PFSK-1 (cell line): Measurements from ENCODE around the gene GNA15.

Experiments
- POLR2AphosphoS5 ChIP-seq: IDR thresholded peaks from 2 replicates; pipeline ENCODE4 v1.6.1; 2012; ENCODE audit warnings: low read depth, mild to moderate bottlenecking, control low read depth, low read length, moderate library complexity
- SIN3A ChIP-seq: IDR thresholded peaks from 2 replicates; pipeline ENCODE4 v1.6.1; 2012; ENCODE audit warnings: mild to moderate bottlenecking, low read length, moderate library complexity, borderline replicate concordance; ENCODE audit not compliant: insufficient read depth
- TAF1 ChIP-seq: IDR thresholded peaks from 2 replicates; pipeline ENCODE4 v1.6.1; 2012; ENCODE audit warnings: low read length, control low read depth, borderline replicate concordance; ENCODE audit not compliant: insufficient read depth

GRCh38 chr19:3114811-3115210 is 21.0 kb upstream of the GNA15 start:
- no peak for TF ChIP-seq POLR2AphosphoS5
- TF ChIP-seq SIN3A = no peak
- TF ChIP-seq TAF1 = no peak
